GM18861 (cell line): ENCODE results near the gene NFKBIB.
"Not testable (repeated sequence)": the region's sequence is repeated elsewhere in the genome, so short reads cannot be mapped to it uniquely, and the experiment has no call there.

Source experiments
- ATAC-seq: cut with Tn5 transposase; IDR thresholded peaks from one replicate; pipeline ENCODE4 v1.9.1; 2021; ENCODE audit not compliant: unreplicated experiment

The NFKBIB gene

GRCh38 chr19:38873400-38873799 lies 26.4 kb upstream of the NFKBIB start:
- not testable (repeated sequence) for ATAC-seq

- ATAC-seq: no peak
Measured at GRCh38 chr19:38875656-38876395, 23.9 kb upstream of the NFKBIB start.

GRCh38 chr19:38877781-38878574 lies 21.8 kb upstream of the NFKBIB start, which contains the start of gene RINL:
TSS of gene RINL (minus strand) at chr19:38878275. CDS start at chr19:38876742, 1,533 bp downstream.
- ATAC-seq: no peak

GRCh38 chr19:38878575-38879399 lies 21.0 kb upstream of the NFKBIB start:
- no peak for ATAC-seq

GRCh38 chr19:38879400-38879751 lies 20.4 kb upstream of the NFKBIB start:
- no peak for ATAC-seq

- ATAC-seq: no peak
Measured at GRCh38 chr19:38880076-38880881, 19.5 kb upstream of the NFKBIB start.

GRCh38 chr19:38880882-38881609 lies 18.7 kb upstream of the NFKBIB start:
- ATAC-seq: no peak

- ATAC-seq: no peak
Measured at GRCh38 chr19:38883286-38883685, 16.5 kb upstream of the NFKBIB start.

- ATAC-seq: not testable (repeated sequence)
Measured at GRCh38 chr19:38884691-38885090, 15.1 kb upstream of the NFKBIB start.

- no peak for ATAC-seq
Measured at GRCh38 chr19:38888876-38889275, 10.9 kb upstream of the NFKBIB start.

- no peak for ATAC-seq
Measured at GRCh38 chr19:38889803-38890202, 10.0 kb upstream of the NFKBIB start.

- ATAC-seq: no peak
Measured at GRCh38 chr19:38890686-38891085, 9.1 kb upstream of the NFKBIB start.

- ATAC-seq: no peak
Measured at GRCh38 chr19:38891771-38892170, 8.0 kb upstream of the NFKBIB start.

GRCh38 chr19:38892841-38893240 lies 6.9 kb upstream of the NFKBIB start:
- ATAC-seq: no peak

GRCh38 chr19:38893341-38893771 lies 6.4 kb upstream of the NFKBIB start:
- ATAC-seq: no peak

GRCh38 chr19:38894968-38895367 lies 4.8 kb upstream of the NFKBIB start:
- ATAC-seq: no peak

- no peak for ATAC-seq
Measured at GRCh38 chr19:38898788-38899446, 852 bp upstream of the NFKBIB start.

GRCh38 chr19:38900202-38900629 lies 447 bp downstream of the NFKBIB start:
- no peak for ATAC-seq

- ATAC-seq: no peak
Measured at GRCh38 chr19:38900743-38901190, 998 bp downstream of the NFKBIB start.
